ENCODE data around the gene TRMT2A. TPM values are rescaled to one million over a fixed set of nuclear protein-coding genes. Genes with fewer than 3 reads are reported as not detected.

TRMT2A gene
- total RNA-seq, 1 donor from 2014 or later, result 21.3 TPM

DNA sequence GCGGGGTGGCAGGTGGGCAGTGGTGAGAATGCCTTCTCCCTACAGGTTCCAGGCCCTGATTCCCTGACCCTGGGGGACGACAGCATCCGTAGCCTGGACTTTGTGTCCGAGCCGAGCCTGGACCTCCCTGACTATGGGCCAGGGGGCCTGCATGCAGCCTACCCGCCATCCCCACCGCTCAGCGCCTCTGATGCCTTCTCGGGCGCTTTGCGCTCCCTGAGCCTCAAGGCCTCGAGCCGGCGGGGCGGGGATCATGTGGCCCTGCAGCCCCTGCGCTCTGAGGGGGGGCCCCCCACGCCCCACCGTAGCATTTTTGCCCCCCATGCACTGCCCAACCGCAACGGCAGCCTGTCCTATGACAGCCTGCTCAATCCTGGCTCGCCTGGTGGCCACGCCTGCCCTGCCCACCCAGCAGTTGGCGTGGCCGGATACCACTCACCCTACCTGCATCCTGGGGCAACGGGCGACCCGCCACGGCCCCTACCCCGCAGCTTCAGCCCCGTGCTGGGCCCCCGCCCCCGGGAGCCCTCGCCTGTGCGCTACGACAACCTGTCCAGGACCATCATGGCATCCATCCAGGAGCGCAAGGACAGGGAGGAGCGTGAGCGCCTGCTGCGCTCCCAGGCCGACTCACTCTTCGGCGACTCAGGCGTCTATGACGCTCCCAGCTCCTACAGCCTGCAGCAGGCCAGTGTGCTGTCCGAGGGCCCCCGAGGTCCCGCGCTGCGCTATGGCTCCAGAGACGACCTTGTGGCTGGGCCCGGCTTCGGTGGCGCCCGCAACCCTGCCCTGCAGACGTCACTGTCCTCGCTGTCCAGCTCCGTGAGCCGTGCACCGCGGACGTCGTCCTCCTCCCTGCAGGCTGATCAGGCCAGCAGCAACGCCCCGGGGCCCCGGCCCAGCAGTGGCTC lies 25.9 kb upstream of the TRMT2A start:
- TF ChIP-seq, protein P1, sequence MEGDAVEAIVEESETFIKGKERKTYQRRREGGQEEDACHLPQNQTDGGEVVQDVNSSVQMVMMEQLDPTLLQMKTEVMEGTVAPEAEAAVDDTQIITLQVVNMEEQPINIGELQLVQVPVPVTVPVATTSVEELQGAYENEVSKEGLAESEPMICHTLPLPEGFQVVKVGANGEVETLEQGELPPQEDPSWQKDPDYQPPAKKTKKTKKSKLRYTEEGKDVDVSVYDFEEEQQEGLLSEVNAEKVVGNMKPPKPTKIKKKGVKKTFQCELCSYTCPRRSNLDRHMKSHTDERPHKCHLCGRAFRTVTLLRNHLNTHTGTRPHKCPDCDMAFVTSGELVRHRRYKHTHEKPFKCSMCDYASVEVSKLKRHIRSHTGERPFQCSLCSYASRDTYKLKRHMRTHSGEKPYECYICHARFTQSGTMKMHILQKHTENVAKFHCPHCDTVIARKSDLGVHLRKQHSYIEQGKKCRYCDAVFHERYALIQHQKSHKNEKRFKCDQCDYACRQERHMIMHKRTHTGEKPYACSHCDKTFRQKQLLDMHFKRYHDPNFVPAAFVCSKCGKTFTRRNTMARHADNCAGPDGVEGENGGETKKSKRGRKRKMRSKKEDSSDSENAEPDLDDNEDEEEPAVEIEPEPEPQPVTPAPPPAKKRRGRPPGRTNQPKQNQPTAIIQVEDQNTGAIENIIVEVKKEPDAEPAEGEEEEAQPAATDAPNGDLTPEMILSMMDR (conservative IDR thresholded peaks at IDR 0.05; ENCODE audit: low read depth, low read length), result no peak
- DNase-seq (ENCODE audit: low read depth), result no peak

DNA sequence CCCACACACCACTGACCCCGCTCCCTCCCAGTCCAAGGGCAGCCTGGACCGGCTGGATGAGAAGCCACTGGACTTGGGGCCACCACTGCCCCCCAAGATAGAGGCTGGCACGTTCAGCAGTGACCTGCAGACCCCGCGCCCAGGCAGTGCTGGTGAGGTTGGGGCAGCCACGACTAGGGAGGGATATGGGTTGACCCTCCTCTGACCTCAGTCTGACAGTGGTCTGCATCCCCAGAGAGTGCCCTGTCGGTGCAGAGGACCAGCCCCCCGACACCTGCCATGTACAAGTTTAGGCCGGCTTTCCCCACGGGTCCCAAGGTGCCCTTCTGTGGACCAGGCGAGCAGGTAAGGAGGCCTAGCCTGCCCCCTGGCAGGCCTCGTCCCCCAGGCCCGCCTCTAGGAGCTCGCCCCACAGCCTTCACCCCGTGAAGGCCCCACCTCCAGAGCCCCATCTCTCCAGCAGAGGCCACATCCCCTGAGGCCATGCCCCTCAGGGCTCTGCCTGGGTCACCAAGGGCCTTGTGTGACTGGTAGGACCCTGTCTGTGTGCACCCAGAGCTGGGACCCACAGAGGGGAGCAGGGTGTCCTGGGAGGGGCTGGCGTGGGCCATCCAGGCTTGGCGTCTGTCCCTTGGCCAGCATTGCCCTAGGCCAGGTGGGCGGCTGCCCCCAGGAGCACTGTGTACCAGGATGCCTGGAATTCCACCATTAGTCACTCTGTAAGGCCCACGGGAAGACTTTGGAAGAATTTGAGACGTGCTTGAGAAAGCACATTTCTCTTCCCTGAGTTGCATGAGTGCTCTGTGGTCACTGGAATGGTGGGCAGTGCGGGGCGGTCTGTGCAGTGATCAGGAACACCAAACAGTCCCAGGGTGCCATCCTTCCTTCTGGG lies 24.4 kb upstream of the TRMT2A start:
- TF ChIP-seq, protein P1 (conservative IDR thresholded peaks at IDR 0.05; ENCODE audit: low read depth, low read length), result no peak
- no peak overlapping the region for H3K4me3 ChIP-seq (ENCODE audit: low read depth, low read length)
- DNase-seq (ENCODE audit: low read depth), result peak; percentile 51

More for the DNA sequence above, 25.9 kb upstream of the TRMT2A start:
- H3K4me3 ChIP-seq (ENCODE audit: low read depth, low read length), result no peak overlapping the region

DNA sequence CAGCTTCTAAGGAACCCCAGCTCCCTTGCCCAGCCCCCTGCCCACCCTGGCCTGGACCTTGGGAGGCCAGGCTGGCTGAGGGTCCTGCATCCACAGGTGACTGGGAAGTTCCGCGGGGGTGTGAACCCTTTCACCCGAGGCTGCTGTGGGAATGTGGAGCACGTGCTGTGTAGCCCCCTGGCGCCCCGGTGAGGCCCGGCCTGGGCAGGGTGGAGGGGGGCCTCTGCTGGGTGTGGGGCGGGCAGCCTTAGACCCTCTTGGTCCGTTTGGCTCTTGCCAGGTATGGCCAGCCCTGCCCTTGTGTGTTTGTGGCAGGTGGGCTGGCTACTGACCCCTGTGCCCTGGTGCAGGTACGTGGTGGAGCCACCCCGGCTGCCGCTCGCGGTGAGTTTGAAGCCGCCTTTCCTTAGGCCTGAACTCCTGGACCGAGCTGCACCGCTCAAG lies 23.5 kb upstream of the TRMT2A start:
- H3K4me3 ChIP-seq (ENCODE audit: low read depth, low read length), result no peak overlapping the region
- TF ChIP-seq, protein P1 (conservative IDR thresholded peaks at IDR 0.05; ENCODE audit: low read depth, low read length), result no peak
- DNase-seq (ENCODE audit: low read depth), result no peak

DNA sequence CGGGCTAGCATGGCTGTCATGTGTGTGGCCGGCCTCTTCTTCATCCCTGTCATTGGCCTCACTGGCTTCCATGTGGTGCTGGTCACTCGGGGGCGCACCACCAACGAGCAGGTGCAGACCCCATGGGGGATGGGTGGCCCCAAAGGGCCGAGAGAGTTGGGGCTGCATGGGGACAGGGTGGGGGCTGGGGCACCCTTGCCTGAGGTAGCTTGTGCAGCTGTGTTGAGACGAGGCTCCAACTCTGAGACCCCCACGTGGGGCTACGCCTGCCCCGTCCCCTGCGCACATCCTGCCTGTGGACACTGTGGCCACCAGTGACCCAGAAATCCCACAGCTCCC lies 23.1 kb upstream of the TRMT2A start:
- DNase-seq (ENCODE audit: low read depth), result no peak
- TF ChIP-seq, protein P1 (conservative IDR thresholded peaks at IDR 0.05; ENCODE audit: low read depth, low read length), result no peak
- no peak overlapping the region for H3K4me3 ChIP-seq (ENCODE audit: low read depth, low read length)

DNA sequence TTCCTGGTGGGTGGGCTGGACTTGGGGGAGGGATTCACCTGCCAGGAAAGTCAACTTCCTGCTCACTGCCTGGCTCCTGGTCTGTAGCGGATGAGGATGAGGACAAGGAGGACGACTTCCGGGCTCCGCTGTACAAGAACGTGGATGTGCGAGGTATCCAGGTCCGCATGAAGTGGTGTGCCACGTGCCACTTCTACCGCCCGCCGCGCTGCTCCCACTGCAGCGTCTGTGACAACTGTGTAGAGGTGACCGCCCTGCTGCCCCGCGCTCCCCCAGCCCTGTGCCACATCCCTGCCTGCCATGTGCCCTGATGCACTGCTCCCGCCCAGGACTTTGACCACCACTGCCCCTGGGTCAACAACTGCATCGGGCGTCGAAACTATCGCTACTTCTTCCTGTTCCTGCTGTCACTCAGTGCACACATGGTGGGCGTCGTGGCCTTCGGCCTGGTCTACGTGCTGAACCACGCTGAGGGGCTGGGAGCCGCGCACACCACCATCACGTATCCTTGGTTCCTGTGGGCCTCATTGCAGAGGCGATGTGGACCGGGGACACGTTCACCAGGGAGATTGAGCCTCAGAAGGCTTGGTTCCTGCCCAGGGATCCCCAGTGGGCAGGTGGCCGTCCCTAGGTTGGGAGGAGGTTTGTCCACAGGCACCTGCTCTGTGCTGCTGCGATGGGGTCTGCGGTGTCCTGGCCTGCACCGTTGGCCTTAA lies 22.5 kb upstream of the TRMT2A start:
- DNase-seq (ENCODE audit: low read depth), result no peak
- no peak overlapping the region for H3K4me3 ChIP-seq (ENCODE audit: low read depth, low read length)
- TF ChIP-seq, protein P1 (conservative IDR thresholded peaks at IDR 0.05; ENCODE audit: low read depth, low read length), result no peak

DNA sequence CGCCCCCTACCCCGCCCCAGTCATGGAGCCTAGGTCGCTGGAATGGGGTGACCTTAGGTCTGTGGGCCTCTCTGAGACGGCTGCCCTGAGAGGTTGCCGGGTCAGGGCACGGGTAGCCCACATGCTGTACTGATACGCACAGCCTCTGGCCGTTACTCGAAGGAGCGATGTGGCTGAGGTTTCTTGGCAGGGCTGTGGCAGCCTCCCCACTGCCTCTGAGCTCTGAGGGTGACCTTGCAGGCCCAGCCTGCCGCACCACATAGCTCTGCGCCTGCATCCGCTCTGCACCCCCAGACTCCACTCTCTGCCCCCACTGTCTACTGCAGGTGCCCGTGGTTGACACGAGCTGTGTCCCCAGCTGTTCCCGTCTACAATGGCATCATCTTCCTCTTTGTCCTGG lies 21.8 kb upstream of the TRMT2A start:
- H3K4me3 ChIP-seq (ENCODE audit: low read depth, low read length), result no peak overlapping the region
- TF ChIP-seq, protein P1 (conservative IDR thresholded peaks at IDR 0.05; ENCODE audit: low read depth, low read length), result no peak
- DNase-seq (ENCODE audit: low read depth), result no peak

Data from epithelial cell of proximal tubule (primary cell).